GM23248 (cell line): ENCODE data around the gene ANGPTL4.

Experiments
- EZH2 ChIP-seq: fragments of 200-600 bp; sonication (generic); IDR thresholded peaks from 2 replicates; pipeline ENCODE4 v1.6.1; 2018; ENCODE audit warnings: antibody characterized with exemption, mild to moderate bottlenecking; ENCODE audit not compliant: insufficient read depth, poor library complexity, severe bottlenecking
- EZH2phosphoT487 ChIP-seq: fragments of 200-600 bp; sonication (generic); IDR thresholded peaks from 2 replicates; pipeline ENCODE4 v1.6.1; 2018; ENCODE audit warnings: antibody characterized with exemption, moderate library complexity, mild to moderate bottlenecking, low read depth; ENCODE audit not compliant: insufficient read depth

- TF ChIP-seq EZH2 (no peak), EZH2phosphoT487 (no peak)
Observed at GRCh38 chr19:8361921-8362793, 1.8 kb upstream of the ANGPTL4 start.
